GM12892 (cell line): ENCODE data around the gene RNU6-9.

ENCODE experiments used
- POLR2A ChIP-seq: IDR thresholded peaks from 2 replicates; pipeline ENCODE4 v1.6.1; 2011; ENCODE audit warnings: low read depth, low read length, control low read depth
- POLR2AphosphoS5 ChIP-seq: IDR thresholded peaks from 2 replicates; pipeline ENCODE4 v1.6.1; 2011; ENCODE audit warnings: low read depth, low read length, control low read depth

DNA sequence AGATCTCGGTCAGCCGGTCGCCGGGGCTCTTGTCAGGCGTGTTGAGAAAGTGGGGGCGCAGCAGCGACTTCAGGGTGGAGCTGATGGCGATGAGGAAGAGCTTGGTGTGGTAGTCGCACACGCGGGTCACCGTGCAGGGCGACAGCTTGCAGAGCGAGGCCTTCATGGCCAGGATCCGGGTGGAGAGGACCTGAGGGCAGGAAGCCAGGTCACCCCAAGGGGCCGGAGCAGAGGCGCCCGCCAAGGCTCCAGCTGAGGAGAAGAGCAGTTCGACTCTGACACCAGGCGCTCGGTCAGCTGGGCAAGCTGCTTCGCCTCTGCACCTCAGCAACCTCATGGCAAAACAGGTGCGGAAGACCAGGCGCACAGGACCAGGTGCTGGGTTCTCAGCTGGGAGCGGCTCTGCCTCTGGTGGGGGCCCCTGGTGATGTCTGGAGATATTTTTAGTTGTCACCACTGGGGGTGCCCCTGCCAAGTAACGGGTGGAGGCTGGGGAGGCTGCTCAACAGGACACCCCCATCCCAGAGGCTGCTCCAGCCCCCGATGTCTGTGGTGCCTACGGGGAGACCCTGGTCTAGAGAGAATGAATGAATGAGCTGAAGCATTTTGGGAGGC lies 17.9 kb upstream of the RNU6-9 start:
- TF ChIP-seq POLR2AphosphoS5 (no peak), POLR2A (no peak)
